Measurements from ENCODE around the gene EXOC6B.

DNA sequence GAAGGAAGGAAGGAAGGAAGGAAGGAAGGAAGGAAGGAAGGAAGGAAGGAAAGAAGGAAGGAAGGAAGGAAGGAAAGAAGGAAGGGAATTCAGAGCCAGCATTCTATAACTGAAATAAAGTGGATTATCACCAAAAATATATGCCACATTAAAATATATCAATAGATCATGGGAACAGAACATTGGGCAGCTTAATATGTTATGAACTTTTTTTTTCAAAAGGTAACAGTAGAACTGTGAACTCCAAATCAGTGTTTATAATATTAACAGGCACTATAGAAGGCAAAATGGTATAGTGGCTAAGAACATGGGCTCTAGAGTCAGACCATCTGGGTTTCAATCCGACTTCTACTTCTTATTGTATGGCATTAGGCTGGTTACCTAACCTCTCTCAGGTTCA lies 313.5 kb downstream of the EXOC6B start:
- TF ChIP-seq, protein P1, sequence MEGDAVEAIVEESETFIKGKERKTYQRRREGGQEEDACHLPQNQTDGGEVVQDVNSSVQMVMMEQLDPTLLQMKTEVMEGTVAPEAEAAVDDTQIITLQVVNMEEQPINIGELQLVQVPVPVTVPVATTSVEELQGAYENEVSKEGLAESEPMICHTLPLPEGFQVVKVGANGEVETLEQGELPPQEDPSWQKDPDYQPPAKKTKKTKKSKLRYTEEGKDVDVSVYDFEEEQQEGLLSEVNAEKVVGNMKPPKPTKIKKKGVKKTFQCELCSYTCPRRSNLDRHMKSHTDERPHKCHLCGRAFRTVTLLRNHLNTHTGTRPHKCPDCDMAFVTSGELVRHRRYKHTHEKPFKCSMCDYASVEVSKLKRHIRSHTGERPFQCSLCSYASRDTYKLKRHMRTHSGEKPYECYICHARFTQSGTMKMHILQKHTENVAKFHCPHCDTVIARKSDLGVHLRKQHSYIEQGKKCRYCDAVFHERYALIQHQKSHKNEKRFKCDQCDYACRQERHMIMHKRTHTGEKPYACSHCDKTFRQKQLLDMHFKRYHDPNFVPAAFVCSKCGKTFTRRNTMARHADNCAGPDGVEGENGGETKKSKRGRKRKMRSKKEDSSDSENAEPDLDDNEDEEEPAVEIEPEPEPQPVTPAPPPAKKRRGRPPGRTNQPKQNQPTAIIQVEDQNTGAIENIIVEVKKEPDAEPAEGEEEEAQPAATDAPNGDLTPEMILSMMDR (IDR thresholded peaks at IDR 0.05): no peak
- TF ChIP-seq GABPB1 (CRISPR knock-in tag; IDR thresholded peaks at IDR 0.05): no peak
- TF ChIP-seq ZNF423 (CRISPR knock-in tag; IDR thresholded peaks at IDR 0.05): no peak
- no peak for TF ChIP-seq AFF4 (CRISPR knock-in tag; IDR thresholded peaks at IDR 0.05; ENCODE audit: borderline replicate concordance)
- TF ChIP-seq, protein P2, sequence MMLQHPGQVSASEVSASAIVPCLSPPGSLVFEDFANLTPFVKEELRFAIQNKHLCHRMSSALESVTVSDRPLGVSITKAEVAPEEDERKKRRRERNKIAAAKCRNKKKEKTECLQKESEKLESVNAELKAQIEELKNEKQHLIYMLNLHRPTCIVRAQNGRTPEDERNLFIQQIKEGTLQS (CRISPR knock-in tag; conservative IDR thresholded peaks at IDR 0.05): no peak
- TF ChIP-seq USF2 (CRISPR knock-in tag; IDR thresholded peaks at IDR 0.05): no peak
- no peak for TF ChIP-seq ZNF263 (CRISPR knock-in tag; IDR thresholded peaks at IDR 0.05; ENCODE audit: low read depth)
- no peak for TF ChIP-seq ZNF416 (CRISPR knock-in tag; IDR thresholded peaks at IDR 0.05)
